NCI-H69 (cell line): ENCODE results near the gene ATP13A3.

Experiments used
- DNase-seq: peaks from one replicate; lab custom pipeline; 2025; lab: John Stamatoyannopoulos, UW

Gene ATP13A3

GRCh38 chr3:194439881-194440550, 46.8 kb downstream of the ATP13A3 start:
- DNase-seq = peak; percentile 73

- DNase-seq = no peak
These were observed 52.3 kb downstream of the ATP13A3 start for GRCh38 chr3:194434503-194434902.

DNA sequence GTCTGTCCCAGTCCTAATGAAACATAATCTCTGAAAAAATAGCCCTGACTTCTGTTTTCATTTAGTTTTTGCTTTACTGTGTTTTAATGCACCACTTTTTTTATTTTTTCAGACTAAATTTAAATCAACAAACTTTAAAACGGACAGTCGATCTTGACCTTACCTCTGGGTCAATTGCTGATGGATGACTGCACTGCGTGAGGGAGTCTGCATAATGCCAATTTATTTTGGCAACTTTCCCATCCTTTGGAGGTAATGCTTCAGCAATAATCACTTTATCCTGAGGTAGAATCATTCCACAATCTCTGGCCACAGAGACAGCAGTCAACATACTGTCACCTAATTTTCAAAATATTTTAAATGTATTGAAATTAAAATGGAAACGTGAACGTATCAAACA, 55.2 kb downstream of the ATP13A3 start:
- DNase-seq = peak; percentile 13

DNA sequence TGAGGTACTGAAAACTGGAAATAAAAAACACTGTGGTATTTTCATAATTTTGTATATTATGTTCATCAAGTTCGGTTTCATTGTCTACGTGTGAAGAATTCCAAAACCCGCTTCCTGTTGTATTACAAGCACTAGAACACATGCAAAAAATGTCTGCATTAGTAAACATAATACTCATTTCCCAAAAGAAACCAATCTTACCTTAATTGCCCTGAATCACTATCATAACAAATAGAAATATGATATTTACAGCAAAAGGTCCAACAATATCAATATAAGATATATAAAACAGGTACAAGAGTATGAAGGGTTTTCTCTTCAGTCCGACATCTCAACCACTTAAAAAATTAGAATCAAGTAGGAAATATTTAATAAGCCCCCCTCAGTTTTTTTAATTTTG, 61.4 kb downstream of the ATP13A3 start:
- DNase-seq = no peak

DNA sequence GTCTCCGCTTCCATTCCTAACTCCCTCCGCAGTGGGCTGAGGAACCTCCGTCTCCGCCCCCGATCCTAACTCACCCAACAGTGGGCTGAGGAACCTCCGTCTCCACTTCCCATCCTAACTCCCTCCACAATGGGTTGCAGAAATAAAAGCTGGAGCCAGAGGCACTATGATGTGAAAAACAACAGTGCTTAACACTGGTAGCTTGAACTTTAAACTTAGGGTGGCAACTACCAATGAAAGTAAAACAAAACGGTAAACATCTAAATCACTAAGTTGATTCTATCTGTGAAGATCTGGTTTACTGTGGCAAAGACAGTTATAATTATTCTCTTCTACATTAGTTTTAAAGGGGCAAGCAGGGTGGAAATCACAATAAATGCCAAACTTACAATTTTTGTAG, 61.8 kb downstream of the ATP13A3 start:
- no peak for DNase-seq

DNA sequence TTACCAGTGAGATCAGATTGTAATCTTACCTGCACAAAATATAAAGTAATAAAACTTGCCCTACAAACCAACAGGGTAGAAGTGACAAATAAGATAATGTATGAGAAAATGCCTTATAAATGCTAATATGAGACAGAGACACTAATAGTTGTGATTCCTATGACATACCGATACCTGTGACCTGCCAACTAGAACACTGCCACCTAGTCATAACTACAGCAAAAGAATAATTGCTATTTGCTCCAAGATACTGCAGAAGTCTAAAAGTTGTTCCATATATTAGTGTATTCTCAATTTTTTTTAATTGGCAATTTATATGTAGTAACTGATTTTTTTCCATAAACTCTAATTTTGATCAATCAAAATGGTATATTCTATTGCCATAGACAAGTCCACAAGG, 62.4 kb downstream of the ATP13A3 start:
- no peak for DNase-seq

- no peak for DNase-seq
These were observed 63.5 kb downstream of the ATP13A3 start for GRCh38 chr3:194423317-194423716.

DNA sequence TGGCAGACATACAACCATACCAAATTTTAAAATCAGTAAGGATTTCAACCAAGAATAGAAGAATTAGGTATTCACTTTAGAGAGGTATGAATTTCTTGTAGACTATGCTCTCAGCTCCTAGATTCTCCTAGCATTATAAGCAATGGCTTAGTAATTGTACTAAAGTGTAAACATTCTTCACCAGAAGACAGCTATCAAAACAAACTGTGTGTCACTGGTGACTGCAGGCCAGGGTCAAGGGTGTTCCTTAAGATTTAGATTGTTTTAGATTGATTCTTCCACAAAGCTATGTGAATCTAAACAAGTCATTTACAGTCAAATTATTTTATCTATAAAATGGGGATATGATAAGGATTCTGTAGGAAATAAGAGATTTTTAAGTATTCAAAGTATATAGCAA, 64.6 kb downstream of the ATP13A3 start:
- no peak for DNase-seq

DNA sequence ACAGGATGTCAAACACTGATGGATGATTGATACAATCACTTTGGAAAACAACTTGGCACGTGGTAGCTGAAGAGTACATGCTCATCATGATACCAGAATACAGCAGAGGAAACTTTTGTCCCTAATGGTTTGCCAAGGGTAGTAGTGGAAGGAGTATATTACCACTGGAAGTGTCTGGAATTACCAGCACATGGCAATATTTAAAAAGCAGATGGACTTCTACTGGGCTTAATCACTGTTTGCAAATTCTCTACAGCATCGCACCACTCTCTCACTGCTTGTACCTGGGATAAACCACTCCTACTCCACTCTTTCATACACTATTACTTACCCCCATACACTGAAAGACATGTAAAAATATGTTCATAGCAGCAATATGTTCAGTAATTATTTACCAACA, 68.1 kb downstream of the ATP13A3 start:
- DNase-seq = no peak

DNA sequence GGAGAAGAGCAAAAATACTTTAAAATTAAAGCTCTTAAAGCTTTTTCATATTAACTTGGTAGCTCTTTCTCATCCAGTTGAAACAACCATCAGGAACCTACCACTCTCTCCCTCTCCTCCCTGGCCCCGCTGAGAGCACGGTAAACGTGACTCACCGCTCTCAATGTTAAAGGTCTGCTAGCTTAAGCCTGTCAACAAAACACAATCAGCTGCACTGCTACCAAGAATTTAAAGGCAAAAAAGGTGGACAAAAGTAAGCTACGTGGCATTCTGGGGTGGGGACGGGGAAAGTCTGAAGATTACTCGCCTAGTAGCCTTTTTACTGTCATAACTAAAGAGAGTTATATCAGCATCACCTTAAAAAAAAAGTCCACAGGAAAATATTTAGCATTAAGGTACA, 79.4 kb downstream of the ATP13A3 start:
- DNase-seq = no peak

DNA sequence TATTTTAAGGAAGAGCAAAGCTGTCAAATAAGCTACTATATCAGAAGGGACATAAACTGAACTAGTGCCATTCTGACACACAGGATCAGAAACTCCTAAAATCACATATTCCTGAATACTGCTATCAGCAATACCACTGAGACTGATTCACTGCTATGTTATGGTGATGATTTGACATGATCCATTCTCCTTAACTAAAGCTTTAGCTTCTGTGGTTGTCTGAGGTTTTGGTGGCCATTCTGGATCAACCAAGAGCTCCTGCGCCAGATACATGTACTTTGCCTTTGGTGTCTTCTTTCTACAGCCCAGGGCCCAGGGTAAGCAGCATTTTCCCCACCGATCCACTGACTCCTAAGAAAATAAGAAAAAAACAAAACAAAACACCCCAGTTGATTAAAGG, 81.0 kb downstream of the ATP13A3 start:
- DNase-seq = no peak

DNA sequence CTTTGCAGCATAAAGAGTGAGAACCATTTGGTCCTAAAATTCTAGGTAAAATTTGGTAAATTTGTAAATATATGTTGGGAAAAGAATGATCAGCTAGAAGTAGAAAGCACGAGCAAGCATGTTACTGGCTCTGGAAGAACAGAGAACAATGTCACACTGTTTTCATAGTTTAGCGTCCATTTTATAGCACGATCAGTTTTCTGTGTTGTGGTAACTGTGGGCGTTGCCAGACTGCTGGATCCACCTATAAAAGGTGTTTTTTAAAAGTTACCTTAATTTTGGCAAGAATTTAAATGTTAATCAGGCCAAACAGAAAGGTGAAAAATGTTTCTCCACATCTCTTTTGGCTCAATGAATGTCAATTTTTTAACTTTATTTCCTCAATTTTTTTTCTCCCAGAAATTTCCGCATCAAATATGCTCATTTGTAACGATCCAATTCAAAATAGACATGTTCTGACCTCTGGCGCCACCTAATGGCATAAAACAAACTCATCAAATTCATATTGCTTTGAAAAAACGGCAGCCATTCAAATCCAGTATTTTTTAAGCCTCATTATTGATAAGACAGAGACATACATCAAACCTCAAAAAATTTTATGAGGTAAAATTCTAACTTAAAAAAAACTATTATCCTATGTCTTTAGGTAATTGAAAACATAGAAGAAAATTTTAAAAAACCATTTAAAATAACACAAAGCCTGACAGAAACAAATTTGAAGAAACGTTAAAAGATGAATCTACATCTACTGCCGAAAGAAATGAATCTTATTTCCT, 82.2 kb downstream of the ATP13A3 start:
- peak; percentile 80 for DNase-seq

DNA sequence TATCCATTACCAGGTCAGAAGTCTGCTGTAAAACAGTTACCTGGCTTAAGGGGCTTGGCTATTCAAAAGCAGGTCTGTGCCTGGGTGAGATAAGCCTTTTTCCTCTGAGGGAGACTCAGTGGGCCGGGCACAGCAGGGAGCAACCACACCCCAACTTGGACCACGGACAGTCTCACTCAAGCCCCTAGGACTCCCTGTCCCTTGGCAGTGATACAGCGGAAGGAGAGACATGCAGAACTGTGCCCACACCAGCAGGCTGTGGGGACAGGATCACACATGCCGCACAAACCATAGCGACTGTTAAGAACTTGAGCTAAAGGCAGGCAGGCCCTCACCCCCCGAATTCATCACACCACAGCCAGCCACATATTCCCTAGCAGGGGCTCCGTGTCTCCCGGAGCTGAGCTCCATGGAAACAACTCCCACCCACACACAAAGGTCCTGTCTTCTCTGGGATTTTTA, 84.9 kb downstream of the ATP13A3 start:
- DNase-seq = no peak

GRCh38 chr3:194401346-194401745, 85.5 kb downstream of the ATP13A3 start:
- no peak for DNase-seq

GRCh38 chr3:194399874-194400411, 86.9 kb downstream of the ATP13A3 start:
- no peak for DNase-seq

- DNase-seq = no peak
These were observed 87.6 kb downstream of the ATP13A3 start, which contains the start of gene GP5 for GRCh38 chr3:194399166-194399565. Gene GP5 (minus strand): TSS chr3:194399266. CDS start chr3:194398282, 984 bp downstream.

DNA sequence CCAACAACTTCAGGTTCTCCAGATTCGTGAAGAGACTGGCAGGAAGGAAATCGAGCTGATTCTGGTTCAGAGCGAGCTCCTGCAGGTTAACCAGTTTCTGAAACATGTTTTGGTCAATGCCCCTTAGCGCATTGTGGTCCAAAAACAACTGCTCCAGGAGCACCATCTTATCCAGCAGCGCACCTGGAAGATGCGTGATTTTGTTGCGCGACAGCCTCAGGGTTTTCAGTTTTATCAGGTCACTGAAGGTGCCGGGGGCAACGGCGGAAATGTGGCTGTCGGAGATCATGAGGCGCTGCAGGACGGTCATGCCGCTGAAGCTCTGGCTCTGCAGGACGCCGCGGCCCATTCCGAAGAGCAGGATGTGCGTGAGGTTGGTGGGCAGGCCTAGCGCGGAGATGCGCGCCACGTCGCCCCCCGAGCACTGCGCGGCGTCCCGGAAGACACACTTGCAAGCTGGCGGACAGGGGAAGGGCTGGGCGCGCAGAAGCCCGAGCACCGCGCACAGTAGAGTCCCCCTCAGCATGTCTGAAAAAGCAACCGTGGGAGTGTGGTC, 89.0 kb downstream of the ATP13A3 start:
- DNase-seq = no peak

DNA sequence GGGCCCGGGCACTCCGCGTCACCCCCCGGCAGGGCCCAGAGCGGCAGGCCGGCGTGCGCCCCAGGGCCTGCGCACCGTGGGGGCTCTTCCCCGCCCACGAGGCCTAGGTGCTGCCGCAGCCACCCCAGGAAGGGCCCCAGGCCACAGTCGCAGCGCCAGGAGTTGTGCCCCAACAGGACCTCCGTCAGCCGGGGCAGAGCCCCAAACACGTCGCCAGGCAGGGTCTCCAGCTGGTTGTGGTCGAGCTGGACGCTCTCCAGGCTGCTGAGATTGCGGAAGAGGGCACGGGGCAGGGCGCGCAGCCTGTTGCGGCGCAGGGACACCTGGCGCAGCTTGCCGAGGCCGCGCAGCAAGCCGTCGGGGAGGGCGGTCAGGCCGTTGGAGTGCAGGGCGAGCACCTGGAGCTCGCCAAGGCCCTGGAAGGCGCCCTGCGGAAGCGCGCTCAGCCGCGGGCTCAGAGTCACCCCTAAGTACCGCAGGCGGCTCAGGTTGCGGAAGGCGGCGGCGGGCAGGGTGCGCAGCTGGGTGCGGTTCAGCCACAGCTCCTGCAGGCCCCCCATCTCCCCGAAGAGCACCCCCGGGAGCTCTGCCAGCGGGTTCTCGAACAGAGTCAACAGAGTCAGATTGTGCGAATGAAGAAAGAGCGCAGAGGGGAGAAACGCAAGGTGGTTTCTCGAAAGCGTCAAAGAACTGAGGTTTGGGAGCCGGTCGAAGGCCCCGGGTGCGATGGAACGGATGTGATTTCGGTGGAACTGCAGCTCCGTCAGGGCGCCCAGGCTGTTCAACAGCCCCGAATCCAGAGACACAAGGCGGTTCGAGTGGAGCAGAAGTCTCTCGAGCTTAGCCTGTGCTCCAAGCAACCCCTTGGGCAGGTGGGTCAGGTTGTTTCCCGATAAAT, 89.7 kb downstream of the ATP13A3 start:
- DNase-seq = no peak

GRCh38 chr3:194396539-194396858, 90.3 kb downstream of the ATP13A3 start:
- no peak for DNase-seq

DNA sequence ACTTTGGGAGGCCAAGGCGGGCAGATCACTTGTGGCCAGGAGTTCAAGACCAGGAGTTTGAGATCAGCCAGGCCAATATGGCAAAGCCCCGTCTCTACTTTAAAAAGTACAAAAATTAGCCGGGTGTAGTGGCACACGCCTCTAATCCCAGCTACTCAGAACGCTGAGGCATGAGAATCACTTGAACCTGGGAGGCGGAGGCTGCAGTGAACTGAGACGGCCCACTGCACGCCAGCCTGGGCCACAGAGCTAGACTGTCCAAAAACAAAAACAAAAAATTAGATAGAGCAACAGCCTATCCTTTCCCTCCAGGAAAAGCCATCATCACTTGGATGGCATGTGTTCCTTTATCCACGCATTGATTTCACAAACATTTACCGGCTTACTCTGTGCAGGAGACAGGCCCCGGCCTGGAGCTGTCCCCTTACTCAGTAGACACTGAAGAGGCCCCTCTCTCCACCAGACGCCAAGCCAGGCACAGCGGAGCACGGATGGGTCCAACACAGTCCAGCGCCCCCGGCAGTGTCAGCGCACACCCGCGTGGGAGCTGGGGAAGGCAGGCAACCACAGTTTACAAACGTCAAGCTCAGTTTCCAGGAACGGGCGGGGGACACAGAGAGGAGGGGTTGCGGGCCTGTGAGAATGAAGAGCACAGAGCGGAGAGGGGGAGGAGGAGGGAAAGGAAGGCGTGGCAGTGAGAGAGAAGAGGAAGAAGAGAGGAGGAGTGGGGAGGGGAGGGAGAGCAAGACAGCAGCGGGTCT, 90.8 kb downstream of the ATP13A3 start:
- DNase-seq = peak; percentile 97

DNA sequence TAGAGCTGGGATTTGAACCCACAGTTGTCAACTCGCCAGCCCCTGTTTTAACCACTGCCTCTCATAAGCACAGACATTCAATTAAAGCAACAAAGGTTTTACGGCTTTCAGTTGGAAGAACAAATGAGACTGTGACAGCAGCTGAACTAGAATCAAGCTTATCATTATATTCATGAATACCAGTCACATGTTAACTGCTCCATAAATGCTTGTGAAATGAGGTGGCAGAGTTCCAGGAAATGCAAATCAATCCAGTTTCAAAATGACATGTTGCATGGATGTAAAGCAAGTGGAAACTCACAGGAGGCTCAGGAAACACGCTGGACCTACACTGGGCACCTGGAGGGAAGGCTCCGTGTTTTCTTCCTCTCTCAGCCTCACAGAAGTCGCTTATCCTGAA, 91.6 kb downstream of the ATP13A3 start:
- DNase-seq = peak; percentile 99
